Stimulated activated CD4-positive, alpha-beta T cell treated with anti-CD3 and anti-CD28 coated beads, Interleukin-2, amount 100 ng/mL, for 4 hours (primary cell): Measurements from ENCODE around the gene NBPF11.
"Not testable (repeated sequence)": the region's sequence is repeated elsewhere in the genome, so short reads cannot be mapped to it uniquely, and the experiment has no call there.

ENCODE experiments used
- DNase-seq: peaks from one replicate; pipeline ENCODE4 v3.0.0-alpha.2; 2020; ENCODE audit warnings: low read depth

Gene NBPF11

DNA sequence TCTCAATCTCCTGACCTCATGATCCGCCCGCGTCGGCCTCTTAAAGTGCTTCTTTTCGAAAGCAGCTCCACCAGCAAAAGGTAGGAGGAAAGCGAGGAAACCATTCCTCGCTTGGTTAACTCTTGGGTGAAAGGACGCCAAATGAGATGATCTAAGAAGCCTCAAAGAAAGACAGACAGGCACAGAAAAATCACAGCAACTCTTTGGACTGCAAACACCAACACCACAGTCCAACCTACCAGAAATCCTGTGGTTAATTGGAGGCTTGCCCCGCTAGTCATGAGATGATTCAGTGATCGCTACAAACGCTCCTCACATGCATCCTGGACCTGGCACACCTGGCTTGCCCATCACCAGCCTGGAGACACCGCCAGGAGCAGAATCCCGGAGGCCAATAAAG, 1.1 kb downstream of the NBPF11 start:
- not testable (repeated sequence) for DNase-seq

DNA sequence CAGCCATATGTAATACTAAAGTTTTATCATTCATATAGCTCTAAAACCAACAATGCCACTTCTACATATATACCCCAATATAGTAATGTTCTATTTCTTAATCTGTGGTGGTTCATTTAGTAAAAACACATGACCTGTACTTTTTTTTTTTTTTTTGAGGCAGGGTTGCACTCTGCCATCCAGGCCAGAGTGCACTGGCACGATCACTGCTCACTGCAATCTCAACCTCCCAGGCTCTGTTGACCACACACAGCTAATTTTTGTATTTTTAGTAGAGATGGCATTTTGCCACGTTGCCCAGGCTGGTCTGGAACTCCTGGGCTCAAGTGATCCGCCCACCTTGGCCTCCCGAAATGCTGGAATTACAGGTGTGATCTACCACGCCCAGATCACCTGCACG, 2.1 kb downstream of the NBPF11 start:
- DNase-seq, result not testable (repeated sequence)

DNA sequence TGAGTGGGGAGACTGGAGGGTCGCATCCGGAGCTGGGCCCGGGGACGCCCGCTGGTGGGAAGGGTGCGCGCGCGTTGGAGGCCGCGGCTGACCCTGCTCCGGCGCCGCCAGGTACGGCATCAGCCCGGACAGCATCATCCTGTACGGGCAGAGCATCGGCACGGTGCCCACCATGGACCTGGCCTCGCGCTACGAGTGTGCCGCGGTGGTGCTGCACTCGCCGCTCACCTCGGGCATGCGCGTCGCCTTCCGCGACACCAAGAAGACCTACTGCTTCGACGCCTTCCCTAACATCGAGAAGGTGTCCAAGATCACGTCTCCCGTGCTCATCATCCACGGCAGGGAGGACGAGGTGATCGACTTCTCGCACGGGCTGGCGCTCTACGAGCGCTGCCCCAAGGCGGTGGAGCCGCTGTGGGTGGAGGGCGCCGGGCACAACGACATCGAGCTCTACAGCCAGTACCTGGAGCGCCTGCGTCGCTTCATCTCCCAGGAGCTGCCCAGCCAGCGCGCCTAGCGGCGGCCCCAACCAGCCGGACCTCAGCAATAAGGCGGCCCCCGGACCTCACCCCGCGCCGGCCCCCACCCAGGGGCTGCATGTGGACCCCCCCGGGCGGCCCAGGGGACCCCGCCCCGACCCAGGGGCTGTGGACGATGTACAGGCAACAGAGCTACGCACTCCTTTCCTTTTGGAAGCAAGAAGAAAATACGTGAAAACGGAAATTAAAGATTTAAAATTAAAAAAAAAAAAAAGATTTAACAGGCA, 2.8 kb downstream of the NBPF11 start:
- not testable (repeated sequence) for DNase-seq

DNA sequence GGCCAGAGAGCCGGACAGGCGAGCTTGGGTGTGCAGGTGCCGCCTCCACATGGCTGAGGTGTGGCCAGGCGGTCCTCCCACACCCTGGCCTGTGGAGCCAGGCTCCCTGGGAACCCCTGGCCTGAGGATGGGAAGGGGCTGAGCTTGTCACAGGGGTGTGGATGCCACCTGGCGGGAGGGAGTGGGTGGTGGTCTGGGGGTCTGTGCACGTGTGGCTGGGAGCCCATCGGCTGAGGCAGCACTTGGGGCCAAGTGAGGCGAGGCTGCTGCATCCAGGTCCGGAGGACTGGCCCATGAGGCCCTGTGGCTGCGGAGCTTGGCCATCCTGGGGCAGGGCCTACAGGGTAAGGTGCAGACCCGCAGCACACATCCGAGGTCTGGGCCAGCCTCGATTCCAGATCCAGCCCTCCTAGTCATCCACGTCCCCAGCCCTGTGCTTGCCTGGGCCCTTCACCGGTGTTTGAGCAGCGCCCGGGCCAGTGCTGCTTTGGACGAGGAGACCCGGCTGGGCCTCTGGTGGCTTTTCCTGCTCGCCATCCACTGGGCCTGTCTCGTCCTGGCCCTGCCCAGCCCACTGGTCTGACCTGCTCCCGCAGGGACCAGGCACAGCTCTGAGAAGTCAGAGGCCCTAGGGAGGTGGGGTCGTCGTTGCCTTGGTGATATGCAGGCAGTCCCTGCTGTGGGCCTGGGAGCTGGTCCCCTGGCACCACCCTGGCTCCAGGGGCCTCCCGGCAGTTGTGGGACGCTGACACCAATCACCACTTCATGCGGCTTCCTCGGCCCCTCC, 4.8 kb downstream of the NBPF11 start:
- DNase-seq, result not testable (repeated sequence)

DNA sequence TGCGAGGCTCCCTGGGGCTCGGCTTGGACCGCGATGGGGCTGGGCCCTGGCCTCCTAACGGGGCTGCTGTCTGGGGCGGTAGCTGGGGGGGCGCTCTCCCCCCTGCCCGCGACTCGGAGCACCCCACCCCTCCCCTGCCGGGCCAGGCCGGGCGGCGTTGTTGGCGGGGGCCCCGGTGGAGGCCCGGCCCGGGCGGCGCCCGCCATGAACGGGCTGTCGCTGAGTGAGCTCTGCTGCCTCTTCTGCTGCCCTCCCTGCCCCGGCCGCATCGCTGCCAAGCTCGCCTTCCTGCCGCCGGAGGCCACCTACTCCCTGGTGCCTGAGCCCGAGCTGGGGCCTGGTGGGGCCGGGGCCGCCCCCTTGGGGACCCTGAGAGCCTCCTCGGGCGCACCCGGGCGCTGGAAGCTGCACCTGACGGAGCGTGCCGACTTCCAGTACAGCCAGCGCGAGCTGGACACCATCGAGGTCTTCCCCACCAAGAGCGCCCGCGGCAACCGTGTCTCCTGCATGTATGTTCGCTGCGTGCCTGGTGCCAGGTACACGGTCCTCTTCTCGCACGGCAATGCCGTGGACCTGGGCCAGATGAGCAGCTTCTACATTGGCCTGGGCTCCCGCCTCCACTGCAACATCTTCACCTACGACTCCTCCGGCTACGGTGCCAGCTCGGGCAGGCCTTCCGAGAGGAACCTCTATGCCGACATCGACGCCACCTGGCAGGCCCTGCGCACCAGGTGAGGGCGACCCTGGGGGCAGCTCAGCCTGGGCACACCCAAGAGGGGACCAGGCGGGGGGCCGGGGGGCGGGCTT, 5.7 kb downstream of the NBPF11 start:
- DNase-seq, result not testable (repeated sequence)

DNA sequence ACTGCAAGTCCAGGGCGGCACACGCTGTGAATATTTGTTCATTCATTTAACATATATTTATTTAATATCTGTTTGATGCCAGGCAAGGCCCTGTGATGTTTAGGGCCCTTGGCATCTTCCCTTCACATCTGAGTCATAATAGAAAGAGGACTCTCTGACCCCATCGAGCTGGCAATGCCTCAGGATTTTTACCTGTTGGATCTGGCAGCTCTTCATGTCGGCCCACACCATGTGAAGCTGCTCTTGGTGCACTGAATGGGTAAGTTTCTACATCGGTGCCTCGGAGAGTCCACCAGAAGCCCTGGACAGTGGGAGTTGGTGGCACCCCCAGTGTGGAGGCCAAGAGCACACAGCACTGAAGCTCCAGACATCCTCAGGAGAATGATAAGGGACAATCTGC, 8.9 kb downstream of the NBPF11 start:
- not testable (repeated sequence) for DNase-seq

DNA sequence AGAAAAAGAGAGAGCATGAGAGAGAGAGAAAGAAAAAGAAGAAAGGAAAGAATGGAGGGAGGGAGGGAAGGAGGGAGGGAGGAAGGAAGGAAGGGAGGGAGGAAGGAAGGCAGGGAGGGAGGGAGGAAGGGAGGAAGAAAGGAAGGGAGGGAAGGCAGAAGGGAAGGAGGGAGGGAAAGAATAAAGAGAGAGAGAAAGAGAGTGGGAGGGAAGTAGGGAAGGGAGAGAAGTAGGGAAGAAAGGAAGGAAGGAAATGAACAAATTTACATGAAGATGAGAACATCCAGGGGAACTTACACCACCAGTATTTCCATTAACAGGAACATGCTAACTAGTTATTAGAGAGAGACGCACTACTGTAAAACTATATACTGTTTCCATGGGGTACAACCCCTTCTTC, 10.1 kb downstream of the NBPF11 start:
- not testable (repeated sequence) for DNase-seq

DNA sequence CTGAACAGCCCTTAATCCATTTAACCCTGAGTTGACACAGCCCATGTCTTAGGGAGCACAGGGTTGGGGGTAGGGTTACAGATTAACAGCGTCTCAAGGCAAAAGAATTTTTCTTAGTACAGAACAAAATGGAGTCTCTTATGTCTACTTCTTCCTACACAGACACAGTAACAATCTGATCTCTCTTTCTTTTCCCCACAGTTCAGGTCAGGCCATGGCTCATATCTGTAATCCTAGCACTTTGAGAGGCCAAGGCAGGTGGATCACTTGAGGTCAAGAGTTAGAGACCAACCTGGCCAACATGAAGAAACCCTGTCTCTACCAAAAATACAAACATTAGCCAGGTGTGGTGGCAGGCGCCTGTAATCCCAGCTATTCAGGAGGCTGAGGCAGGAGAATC, 13.5 kb downstream of the NBPF11 start:
- not testable (repeated sequence) for DNase-seq

DNA sequence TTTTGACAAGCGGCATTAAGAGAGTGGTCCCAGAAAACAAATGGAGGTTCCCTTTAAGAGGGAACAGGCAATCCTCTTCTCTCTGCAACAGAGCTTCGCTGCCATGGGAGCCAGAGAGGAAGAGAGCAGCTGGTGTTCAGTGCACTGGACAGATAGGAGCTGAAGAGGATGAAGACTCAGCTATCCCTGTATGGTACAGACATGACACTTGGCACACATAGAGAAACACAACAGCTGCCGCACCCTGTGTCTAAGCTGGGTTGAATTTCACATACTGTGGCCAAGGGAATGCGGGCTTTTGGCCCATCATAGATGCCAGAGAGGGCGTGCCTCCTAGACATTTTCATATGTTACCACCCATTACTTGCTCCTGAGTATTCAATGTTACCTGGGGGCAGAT, 29.7 kb downstream of the NBPF11 start:
- DNase-seq, result not testable (repeated sequence)

DNA sequence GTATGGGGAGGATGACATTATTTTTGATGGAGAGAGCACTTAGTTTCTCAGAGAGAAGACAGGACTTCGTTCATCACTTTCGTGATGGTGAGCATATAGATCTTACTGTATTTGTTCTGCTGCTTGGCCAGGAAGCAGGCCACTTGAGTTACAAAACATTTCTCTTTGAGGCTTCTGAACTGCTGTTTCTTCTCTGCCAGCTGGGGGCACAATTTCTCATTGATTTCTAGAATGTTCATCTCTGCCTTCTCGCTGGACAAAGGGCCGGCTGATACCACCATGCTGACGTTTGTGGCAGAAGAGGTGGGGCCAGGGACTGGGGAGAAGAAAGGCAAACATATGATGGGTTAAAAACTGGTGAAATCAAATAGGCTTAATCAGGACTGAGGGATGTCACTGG, 31.7 kb downstream of the NBPF11 start:
- DNase-seq, result not testable (repeated sequence)

DNA sequence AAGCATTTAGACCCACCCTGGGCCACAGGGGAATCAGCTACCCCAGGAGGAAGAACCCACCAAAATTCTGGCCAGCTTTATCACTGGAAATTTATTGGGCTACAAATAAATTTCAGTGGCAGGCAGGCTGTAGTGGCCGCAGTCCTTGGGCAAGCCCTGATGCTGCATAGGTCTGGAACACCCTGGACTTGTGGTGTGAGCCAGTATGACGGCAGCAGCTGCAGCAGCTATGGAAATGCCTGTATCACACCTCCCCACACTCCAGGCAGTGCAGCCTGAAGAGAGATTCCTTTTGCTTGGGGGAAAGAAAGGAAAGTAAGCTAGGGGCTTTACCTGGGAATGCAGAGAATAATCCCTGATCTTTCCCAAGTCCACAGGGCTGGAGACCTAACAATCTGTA, 56.3 kb downstream of the NBPF11 start:
- not testable (repeated sequence) for DNase-seq

DNA sequence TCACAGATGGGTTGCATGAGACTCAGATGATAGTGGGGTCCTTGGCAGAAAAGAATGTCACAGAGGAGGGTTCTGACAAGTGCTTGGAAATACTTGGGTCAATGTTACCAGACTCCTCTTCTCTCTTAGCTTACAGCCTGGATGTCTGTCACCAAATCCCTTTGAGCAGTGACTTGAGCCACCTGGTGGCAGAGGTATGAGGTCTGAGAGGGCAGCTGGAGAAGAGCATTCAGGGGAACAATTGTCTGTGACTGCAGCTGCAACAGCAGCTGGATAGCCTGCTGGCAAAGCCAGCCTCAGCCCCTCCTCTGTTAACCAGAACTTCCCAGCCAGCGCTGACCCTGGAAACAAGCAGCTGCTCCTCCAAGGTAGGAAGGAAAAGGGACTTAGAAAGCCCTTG, 65.9 kb downstream of the NBPF11 start:
- not testable (repeated sequence) for DNase-seq

DNA sequence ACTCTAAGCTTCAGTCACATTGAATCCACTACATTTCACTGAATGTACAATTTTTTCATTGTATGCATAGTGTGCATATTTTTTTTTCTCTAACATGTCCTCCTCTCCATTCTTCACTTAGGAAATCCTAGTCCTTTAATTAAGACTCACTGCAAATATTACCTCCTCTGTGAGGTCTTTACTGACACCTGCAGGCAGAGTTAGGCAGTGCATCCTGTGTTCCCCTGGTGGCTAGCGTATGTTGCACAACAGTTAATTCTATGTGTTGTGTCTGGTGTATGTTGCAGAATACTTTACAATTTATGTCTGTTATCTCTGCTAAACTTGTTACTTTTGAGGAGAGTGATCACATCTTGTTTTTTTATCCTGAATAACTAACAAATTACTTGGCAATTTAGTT, 70.9 kb downstream of the NBPF11 start:
- DNase-seq, result not testable (repeated sequence)

DNA sequence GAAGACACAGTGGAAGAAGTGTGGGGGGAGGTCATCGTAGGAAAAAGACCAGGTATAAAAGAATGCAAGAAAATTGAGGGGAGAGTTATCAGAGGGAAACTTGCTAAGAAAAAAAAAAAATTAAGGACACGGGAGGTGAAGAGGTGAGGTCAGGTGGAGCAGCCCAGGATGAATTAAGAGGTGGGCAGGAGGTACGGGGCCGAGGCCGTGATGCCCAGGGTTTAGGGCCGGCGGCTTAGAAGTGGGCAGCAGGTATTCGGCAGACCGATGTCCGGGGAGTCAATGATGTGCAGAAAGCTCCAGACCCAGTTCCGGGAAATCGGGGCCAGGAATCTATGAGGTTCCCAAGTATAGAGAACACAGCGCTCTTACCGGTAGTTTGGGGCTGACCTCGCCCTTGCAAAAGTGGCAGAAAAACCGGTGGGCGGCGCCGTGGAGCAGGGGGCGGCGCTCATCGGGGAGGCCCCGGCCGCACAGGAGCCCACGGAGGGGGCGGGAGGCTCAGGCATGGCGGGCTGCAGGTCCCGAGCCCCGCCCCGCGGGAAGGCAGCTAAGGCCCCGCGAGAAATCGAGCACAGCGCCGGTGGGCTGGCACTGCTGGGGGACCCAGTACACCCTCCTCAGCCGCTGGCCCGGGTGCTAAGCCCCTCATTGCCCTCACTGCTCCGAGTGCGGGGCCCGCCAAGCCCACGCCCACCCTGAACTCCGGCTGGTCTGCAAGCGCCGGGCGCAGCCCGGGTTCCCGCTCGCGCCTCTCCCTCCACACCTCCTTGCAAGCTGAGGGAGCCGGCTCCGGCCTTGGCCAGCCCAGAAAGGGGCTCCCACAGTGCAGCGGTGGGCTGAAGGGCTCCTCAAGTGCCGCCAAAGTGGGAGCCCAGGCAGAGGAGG, 73.2 kb downstream of the NBPF11 start:
- not testable (repeated sequence) for DNase-seq

DNA sequence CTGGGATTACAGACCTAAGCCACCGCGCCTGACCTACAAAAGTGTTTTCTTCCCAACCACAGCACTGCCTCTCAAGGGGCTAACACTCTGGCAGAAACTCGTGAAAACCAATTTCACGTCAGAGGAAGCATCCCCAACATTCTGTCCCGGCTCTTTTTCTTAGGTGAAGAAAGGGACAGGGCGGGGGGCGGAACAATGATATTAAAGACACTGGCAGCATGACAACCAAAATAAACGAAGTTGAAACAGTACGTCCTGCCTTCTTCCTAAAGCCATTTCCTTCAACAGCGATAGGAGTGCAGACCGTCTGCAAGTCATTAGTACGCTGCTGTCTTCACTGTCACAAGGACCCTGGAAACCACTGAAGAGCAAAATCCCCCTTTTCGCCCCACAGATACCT, 74.0 kb downstream of the NBPF11 start:
- DNase-seq, result not testable (repeated sequence)

DNA sequence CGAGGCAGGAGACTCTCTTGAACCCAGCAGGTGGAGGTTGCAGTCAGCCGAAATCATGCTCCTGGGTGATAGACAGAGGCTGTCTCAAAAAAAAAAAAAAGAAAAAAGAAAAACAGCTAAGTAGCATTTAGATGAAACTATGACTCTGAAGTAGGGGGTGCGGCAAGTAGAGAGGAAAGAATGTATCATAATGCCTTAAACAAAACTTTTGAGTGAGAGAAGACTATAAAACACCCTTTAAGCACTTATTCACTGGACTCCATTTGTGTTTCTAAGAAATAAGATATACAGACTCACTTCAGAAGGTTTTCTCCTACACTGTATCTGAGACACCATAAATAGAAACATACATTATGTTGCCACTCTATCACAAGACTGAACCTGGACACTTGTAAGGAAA, 74.6 kb downstream of the NBPF11 start:
- not testable (repeated sequence) for DNase-seq

DNA sequence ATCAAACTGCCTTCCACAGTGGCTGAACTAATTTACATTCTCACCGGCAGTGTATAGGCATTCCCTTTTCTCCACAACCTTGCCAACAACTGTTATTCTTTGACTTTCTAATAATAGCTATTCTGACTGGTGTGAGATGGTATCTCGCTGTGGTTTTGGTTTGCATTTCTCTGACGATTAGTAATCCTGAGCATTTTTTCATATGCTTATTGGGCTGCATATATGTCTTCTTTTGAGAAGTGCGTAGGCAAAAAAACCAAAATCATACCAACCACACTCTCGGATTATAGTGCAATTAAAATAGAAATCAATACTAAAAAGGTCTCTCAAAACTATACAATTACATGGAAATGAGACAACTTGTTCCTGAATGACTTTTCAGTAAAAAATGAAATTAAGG, 78.7 kb downstream of the NBPF11 start:
- not testable (repeated sequence) for DNase-seq

DNA sequence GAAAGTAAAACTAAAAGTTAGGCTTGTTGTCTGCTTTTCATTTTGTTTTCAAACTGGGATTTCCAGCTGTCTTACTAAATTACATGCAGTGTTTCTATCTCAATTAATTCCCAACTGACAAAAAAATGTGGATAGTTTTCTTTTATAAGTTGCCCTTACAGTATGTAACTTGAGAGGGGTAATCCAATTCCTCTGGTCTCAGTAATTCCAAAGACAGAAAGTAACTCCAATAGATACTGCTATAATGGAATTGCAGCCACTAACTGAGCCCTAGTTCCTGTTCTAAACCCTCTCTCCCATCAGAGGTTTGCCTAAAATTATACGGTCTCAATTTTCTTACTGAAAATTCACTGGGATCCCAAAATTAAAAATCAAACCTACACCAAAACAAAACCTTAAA, 83.5 kb downstream of the NBPF11 start:
- DNase-seq, result not testable (repeated sequence)

DNA sequence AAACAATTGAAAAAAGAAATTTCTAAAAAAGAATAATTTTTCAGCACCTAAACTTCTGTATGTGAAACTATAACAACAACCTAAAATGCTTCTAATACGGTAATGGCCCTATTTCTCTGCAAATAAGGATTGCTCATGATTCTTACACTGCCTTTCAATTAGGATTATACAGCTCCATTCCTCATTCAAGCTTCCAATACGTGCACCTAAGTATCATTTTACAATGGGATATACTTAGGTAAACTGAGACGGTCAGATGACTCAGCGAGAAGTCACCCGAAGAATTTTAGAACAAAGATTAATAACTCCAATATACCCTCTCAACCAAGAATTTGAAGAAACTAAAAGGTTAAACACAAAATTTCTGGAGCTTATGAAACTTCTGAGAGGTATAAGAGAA, 83.9 kb downstream of the NBPF11 start:
- not testable (repeated sequence) for DNase-seq

DNA sequence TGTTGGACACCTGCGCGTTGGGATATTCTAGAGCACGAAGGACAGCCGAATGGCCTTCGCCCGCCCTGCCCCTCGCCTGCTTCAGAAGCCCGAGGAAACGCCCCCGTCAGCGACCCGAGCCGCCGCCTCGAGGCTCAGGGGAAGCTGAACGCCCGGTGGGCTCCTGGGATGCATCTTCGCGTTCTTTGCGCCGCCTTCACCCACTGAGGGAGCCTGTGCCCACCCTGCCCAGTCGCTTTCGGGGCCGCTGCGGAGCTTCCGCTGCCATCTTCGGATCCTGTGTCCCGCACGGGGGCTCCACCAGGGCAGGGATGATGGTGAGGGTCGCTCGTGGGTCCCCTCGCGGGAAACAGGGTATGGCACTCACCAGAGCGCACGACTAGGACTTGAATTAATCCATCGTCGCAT, 91.8 kb downstream of the NBPF11 start:
- not testable (repeated sequence) for DNase-seq

DNA sequence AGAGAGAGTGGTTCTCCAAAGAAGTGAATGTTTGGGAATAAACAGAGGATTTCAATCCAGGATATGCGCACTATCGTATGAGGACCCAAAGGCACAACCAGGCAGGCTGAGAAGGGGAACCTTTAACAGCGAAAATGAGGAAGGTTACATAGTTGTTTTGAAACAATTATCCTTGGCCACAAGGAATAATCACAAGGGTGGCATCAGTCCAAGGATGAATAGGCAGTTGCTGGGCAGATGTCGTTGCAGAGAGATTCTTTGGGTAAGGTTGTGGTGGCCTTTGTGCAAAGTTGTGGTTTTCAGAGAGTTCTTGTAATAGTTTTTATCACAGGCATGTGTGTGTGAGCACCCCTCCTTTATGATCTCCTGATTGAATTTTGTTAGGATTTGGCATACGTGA, 94.7 kb downstream of the NBPF11 start:
- DNase-seq, result not testable (repeated sequence)
